Muscle layer of duodenum (tissue), 2 donors: ENCODE results near the gene NRAP.

ENCODE experiments used
- H3K27ac ChIP-seq: one replicate; pipeline ENCODE4 v1.7.0; 2013; ENCODE audit warnings: mild to moderate bottlenecking, low read length
- H3K27me3 ChIP-seq: one replicate; pipeline ENCODE4 v1.7.0; 2013; ENCODE audit warnings: low read depth, mild to moderate bottlenecking, control low read depth, low read length
- H3K36me3 ChIP-seq, 2 donors: one replicate each; pipeline ENCODE4 v1.7.0; 2013; ENCODE audit warnings: low read length in 2 of 2, control low read depth in 1 of 2, mild to moderate bottlenecking in 1 of 2; ENCODE audit not compliant: insufficient read depth in 2 of 2, control insufficient read depth in 1 of 2
- H3K4me1 ChIP-seq, 2 donors: one replicate each; pipeline ENCODE4 v1.7.0; 2013; ENCODE audit warnings: low read length in 2 of 2, mild to moderate bottlenecking in 2 of 2, control low read depth in 1 of 2, moderate library complexity in 1 of 2; ENCODE audit not compliant: insufficient read depth in 2 of 2, control insufficient read depth in 1 of 2
- H3K4me3 ChIP-seq, 2 donors: one replicate each; pipeline ENCODE4 v1.7.0; 2013; ENCODE audit warnings: low read length in 2 of 2, low read depth in 1 of 2, mild to moderate bottlenecking in 1 of 2
- H3K9me3 ChIP-seq, 2 donors: one replicate each; pipeline ENCODE4 v1.7.0; 2013; ENCODE audit warnings: low read length in 2 of 2, control low read depth in 1 of 2, mild to moderate bottlenecking in 1 of 2; ENCODE audit not compliant: control insufficient read depth in 1 of 2
- donor health status: healthy.

NRAP gene

DNA sequence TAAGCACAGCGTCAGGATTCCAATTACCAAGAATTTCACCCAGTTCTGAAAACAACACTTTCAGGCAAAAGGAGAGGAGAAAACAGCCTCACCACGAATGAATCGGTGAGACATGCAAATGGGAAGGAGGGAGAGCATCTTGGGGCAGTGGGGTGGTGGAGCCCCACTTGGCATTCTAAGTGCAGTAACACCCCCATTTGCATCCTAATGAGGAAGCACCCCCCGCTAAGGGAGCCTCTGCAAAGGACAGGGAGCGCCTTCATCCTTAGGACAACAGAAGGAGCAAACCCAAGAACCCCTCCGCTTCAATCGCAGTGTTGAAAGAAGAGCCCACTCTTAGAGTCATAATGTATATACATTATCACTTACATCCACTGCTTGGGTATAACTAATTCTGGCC is 46.8 kb downstream of the NRAP start:
- H3K9me3 ChIP-seq, result no peaks in the 10 kb centered on the region
- H3K4me1 ChIP-seq, result no peaks in the 10 kb centered on the region
- no peak overlapping the region for H3K4me3 ChIP-seq
- H3K36me3 ChIP-seq, result no peaks in the 10 kb centered on the region
- H3K27me3 ChIP-seq, result no peaks in the 10 kb centered on the region
- no peak overlapping the region for H3K27ac ChIP-seq

DNA sequence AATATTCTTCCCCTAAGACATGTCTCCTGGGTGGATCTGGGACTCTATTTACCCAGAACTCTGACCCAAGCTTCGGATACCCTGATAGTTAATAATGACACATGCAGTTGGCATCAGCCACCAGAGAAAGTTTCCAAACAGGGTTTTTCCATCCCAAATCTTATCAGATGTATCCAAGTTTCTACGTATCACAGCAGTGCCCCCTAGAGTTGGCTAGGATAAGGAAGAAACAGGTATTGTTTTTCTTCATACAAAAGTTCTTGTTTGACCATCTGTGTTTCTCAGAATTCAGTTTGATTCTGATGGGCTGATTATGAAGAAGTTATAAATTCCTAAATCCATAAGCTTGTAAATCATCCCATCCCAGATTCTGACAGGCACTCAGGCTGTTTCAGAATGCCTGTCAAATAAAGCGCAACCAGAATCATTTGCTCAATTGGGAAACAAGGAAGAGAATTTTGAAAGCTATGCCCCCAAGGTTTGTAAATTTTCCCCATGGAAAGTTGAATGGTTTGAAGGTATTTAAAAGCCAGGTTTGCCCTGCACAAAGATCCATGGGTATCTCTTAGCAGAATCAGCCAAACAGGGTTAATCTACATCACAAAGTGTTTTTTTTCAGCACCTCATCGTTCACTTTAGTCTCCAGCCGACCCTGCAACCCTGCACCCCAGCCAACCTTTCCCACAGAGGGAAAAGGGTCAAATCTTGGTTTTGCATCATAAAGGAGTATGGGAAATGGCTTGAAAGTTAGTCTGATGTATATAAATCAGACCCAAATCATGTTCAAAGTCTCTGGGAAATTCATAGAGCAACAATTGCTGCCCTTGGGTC is 47.4 kb downstream of the NRAP start:
- Histone ChIP-seq H3K27me3 (no peaks in the 10 kb centered on the region), H3K36me3 (no peaks in the 10 kb centered on the region), H3K9me3 (no peaks in the 10 kb centered on the region), H3K27ac (no peak overlapping the region), H3K4me1 (no peaks in the 10 kb centered on the region), H3K4me3 (no peak overlapping the region)

DNA sequence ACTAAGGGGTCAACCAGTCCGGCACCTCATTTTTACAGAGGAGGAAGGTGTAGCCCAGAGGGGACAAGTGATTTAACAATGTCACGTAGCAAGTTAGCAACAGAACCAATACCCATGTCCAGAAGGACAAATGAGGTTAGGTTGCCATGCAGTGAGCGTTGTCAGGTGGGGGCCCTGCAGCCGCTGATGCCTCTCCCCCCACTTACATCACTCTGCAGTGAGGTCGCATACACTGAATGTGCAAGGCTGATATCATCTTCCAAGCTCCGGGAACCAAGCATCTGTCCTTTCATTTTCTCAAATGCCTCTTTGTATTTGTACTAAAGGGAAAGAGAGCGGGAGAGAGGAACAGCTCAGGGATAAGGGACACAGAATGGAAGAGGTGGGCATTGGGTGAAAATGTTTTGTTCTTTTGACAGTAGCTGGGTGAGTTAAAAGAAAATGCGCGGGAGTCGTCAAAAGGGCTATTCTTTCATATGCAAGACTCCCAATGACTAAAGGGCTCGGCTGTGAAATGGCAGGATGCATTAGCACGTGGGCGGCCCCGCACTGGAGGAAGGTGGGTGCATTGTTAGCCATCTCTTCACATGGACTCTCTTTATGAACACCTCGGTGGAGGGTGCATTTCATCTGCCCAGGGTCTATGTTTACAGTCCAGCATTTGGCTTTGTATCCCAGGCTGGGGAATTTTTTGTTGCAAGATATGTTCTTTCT is 49.7 kb downstream of the NRAP start:
- Histone ChIP-seq H3K4me3 (no peak overlapping the region), H3K4me1 (peaks cover 0 to 5% of the 10 kb centered on the region in 2 donors), H3K27me3 (no peaks in the 10 kb centered on the region), H3K27ac (no peak overlapping the region), H3K9me3 (no peaks in the 10 kb centered on the region), H3K36me3 (no peaks in the 10 kb centered on the region)

DNA sequence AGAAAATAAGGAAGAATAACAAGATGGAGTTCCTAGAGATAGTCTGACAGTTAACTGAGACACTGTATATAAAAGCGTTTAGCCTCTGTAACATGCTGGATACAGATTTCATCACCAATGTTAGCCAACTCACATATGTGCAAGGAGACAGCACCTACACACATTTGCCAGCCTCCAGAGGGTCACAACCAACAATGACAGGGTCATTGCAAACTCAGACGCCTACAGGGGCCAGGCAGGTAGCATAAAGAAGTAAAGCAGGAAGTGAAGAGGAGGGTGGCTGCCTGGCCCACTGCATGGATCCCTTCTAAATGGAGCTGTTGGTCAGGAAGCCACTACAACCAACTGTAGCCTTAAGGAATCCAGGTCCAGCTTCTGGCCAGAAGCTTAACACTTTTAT is 50.4 kb downstream of the NRAP start:
- no peaks in the 10 kb centered on the region for H3K36me3 ChIP-seq
- no peaks in the 10 kb centered on the region for H3K27me3 ChIP-seq
- H3K4me3 ChIP-seq, result no peak overlapping the region
- H3K4me1 ChIP-seq, result peaks cover 0 to 5% of the 10 kb centered on the region in 2 donors
- H3K9me3 ChIP-seq, result no peaks in the 10 kb centered on the region
- no peak overlapping the region for H3K27ac ChIP-seq

DNA sequence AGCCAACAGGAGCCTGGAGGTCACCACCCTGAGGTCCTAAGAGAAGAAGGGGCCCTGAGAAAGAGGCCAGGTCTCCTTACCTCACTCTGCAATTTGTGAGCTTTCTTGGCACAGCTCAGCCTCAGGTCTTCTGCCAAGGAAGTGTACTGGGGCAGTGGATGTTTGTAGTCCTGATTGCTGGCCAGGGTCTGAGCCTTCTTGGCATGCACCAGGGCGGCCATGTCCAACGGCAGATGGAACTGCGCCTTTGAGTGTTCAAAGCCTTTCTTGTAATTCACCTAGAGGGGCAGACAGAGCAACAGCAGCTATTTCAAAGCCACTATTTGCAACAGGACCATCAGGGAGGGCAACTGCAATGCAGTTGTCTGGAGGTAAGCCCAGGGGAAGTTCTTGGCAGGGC is 51.7 kb downstream of the NRAP start:
- H3K27me3 ChIP-seq, result no peaks in the 10 kb centered on the region
- H3K36me3 ChIP-seq, result no peaks in the 10 kb centered on the region
- H3K27ac ChIP-seq, result no peak overlapping the region
- H3K4me1 ChIP-seq, result peaks cover 0 to 5% of the 10 kb centered on the region in 2 donors
- no peak overlapping the region for H3K4me3 ChIP-seq
- H3K9me3 ChIP-seq, result no peaks in the 10 kb centered on the region

DNA sequence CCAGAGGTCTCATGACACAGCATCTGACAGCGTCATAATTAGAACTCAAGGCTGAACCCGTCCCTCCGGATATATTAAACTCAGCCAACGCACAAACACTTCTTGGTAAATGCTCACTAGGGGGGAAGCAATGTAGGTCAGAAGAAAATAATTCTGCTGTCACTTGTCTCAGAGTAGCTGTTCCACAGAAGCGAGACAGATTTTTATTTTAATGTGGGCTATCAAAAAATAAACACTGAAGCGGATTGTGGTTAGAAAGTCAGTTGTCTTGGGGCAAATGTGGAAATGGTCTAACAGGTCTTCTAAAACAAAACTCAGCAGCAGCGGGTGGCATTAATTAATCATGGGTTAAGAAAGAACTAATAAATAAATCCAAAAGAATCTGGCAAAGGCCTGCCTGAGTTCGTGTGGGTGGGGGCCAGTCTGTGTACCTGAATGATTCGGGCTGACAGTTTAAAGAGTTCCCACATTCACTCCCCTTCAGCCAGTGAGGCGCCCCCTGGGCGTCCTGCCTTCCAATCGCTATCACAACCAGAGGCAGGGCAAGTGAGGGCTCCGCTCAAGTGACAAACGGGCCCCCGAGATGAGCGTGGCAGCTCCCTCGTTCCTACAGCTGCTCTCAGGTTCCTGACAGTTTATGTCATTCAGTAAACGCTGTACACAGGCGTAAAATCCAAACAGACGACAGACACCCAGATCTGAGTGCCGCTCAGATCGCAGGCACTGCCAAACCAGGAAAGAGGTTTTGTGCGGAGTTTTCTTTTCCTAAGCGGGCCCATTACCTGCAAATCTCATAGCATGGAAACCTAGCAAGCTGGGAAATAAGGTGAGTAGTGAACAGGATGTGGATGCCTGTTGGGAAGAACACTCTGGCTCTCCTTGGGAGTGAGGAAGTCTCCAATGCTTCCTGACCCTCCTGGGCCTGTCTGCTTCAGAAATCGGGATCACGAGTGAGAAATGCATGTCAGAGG is 52.9 kb downstream of the NRAP start:
- Histone ChIP-seq H3K36me3 (no peaks in the 10 kb centered on the region), H3K27ac (no peak overlapping the region), H3K4me1 (peaks cover 0 to 5% of the 10 kb centered on the region in 2 donors), H3K4me3 (no peak overlapping the region), H3K9me3 (no peaks in the 10 kb centered on the region), H3K27me3 (no peaks in the 10 kb centered on the region)

DNA sequence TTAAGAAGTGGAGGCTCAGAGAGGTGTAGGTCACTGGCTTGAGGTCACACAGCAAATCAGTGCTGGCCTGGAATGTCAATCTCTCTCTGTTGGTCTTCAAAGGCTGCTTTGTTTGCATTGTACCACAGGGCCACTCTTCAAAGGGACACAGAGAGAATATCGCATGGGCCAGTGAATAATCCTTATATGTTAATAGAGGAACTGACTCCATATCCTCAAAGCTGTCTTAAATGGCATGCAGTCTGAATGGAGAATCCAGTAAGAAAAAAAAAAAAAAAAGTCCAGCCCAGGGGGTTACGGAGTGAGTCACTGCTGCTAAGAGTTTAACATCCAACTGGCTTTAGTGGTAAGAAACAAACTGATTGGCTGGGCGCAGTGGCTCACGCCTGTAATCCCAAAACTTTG is 54.1 kb downstream of the NRAP start:
- Histone ChIP-seq H3K9me3 (no peaks in the 10 kb centered on the region), H3K27ac (no peak overlapping the region), H3K4me3 (no peak overlapping the region), H3K36me3 (no peaks in the 10 kb centered on the region), H3K4me1 (peaks cover 0 to 5% of the 10 kb centered on the region in 2 donors), H3K27me3 (no peaks in the 10 kb centered on the region)

DNA sequence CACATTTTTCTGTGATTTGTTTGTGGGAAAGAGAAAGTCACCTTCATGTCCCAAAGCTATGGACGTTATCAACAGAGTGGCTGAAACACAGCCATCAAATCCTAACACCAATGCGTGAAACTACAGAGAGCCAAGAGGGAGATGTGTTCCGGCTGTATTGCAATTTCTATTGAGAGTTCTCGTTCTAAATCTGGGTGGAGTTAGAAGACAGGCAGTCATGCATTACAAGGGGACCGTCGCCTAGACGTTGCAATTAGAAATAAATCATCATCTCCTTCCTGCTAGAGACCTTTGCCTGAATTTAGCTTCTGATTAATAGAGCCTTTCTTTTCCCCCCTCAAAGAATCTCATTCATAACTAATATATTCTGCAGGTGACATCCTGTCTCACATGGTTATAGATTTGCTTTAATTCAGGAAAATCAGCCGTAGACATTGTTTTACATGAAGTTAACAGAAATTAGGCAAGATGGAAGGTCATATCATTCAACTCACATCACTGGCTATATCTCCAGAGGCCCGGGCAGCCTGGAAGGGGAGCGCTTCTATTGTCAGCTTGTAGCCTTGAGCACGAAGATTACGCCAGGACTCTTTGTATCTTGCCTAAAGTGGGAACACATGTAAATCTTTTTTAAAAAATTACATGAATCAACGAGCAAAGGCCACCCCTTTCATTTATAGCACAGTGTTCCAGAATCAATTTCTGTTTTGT is 58.4 kb downstream of the NRAP start:
- Histone ChIP-seq H3K27me3 (no peaks in the 10 kb centered on the region), H3K27ac (no peak overlapping the region), H3K4me3 (no peak overlapping the region), H3K4me1 (no peaks in the 10 kb centered on the region), H3K36me3 (no peaks in the 10 kb centered on the region), H3K9me3 (no peaks in the 10 kb centered on the region)

DNA sequence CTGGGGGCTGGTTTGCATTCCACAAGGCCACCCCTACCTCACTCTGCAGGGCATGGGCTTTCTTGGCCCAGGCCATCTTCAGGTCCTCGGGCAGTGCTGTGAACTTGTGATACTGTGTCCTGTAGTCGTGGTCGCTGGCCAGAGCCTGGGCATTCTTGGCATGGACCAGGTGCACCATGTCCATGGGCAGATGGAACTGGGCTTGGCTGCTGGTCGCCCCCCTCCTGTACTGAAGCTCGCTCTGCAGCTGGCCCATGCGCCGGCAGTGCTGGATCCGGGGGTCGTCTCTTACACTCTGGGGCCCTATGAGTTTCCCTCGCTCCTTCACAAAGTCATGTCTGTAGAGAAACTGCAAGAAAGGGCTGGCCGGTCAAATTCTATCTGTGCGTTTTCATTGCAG is 59.3 kb downstream of the NRAP start:
- Histone ChIP-seq H3K36me3 (no peaks in the 10 kb centered on the region), H3K4me1 (no peaks in the 10 kb centered on the region), H3K27ac (no peak overlapping the region), H3K9me3 (no peaks in the 10 kb centered on the region), H3K27me3 (no peaks in the 10 kb centered on the region), H3K4me3 (no peak overlapping the region)

DNA sequence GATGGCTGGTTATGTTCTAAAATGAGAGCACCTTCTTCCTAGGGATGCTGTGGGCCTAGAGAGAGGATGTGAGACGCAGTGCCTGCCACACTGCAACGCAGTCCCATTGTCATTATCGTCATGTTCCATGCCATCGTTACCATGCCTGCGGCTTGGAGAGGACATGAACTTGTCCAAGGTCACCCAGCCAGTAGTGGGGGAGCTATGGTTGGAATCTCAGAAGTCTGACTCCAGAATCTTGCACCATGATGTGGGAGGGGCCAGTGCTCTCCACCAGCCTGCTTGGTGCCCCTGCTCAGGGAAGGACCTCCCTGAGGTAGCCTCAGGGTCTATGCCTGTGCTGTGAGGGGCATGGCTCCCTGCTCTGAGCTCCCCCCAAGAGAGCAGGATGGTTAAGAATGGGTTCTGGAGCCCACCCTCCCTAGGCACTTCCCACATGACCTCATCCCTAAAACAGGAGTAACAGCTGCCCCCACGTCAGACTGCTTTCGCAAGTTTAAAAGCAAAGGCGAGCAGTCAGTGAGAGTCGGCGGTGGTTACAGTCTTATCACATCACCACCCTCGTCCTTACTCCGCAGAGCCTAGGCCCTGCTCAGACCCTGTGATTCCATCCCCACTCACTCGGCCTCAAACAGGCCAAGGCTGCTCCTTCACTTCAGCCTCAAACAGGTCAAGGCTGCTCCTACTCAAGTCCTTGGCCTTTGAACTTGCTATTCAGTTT is 60.6 kb downstream of the NRAP start:
- H3K4me1 ChIP-seq, result no peaks in the 10 kb centered on the region
- no peaks in the 10 kb centered on the region for H3K27me3 ChIP-seq
- no peak overlapping the region for H3K4me3 ChIP-seq
- no peak overlapping the region for H3K27ac ChIP-seq
- H3K36me3 ChIP-seq, result no peaks in the 10 kb centered on the region
- no peaks in the 10 kb centered on the region for H3K9me3 ChIP-seq
